ENCODE measurements around the gene LRBA. TPM values are rescaled to one million over a fixed set of nuclear protein-coding genes. Genes with fewer than 3 reads are reported as not detected.

Gene LRBA
- total RNA-seq, 1 donor = 38.4 TPM

- no peak for DNase-seq (ENCODE audit: low read depth)
- no peak overlapping the region for H3K4me3 ChIP-seq (ENCODE audit: low read depth, low read length)
- TF ChIP-seq CTCF (IDR thresholded peaks at IDR 0.05; ENCODE audit: insufficient read depth, low read depth, low read length) = no peak
These were observed 669.8 kb downstream of the LRBA start for GRCh38 chr4:150345207-150345744.

GRCh38 chr4:150343796-150344195 lies 671.3 kb downstream of the LRBA start:
- no peak for DNase-seq (ENCODE audit: low read depth)
- H3K4me3 ChIP-seq (ENCODE audit: low read depth, low read length) = no peak overlapping the region
- no peak for TF ChIP-seq CTCF (IDR thresholded peaks at IDR 0.05; ENCODE audit: insufficient read depth, low read depth, low read length)

GRCh38 chr4:150342945-150343344 lies 672.1 kb downstream of the LRBA start:
- TF ChIP-seq CTCF (IDR thresholded peaks at IDR 0.05; ENCODE audit: insufficient read depth, low read depth, low read length) = no peak
- H3K4me3 ChIP-seq (ENCODE audit: low read depth, low read length) = no peak overlapping the region
- no peak for DNase-seq (ENCODE audit: low read depth)

- TF ChIP-seq CTCF (IDR thresholded peaks at IDR 0.05; ENCODE audit: insufficient read depth, low read depth, low read length) = no peak
- peak; percentile 98 for DNase-seq (ENCODE audit: low read depth)
- H3K4me3 ChIP-seq (ENCODE audit: low read depth, low read length) = no peak overlapping the region
These were observed 677.4 kb downstream of the LRBA start for GRCh38 chr4:150337734-150338133.

GRCh38 chr4:150336676-150337412 lies 678.2 kb downstream of the LRBA start:
- TF ChIP-seq CTCF (IDR thresholded peaks at IDR 0.05; ENCODE audit: insufficient read depth, low read depth, low read length) = no peak
- no peak for DNase-seq (ENCODE audit: low read depth)
- H3K4me3 ChIP-seq (ENCODE audit: low read depth, low read length) = no peak overlapping the region

- DNase-seq (ENCODE audit: low read depth) = no peak
- TF ChIP-seq CTCF (IDR thresholded peaks at IDR 0.05; ENCODE audit: insufficient read depth, low read depth, low read length) = no peak
These were observed 682.1 kb downstream of the LRBA start for GRCh38 chr4:150332961-150333360.

More at GRCh38 chr4:150332961-150333360, 682.1 kb downstream of the LRBA start:
- no peak overlapping the region for H3K4me3 ChIP-seq (ENCODE audit: low read depth, low read length)

Data from fibroblast of villous mesenchyme (primary cell).